Measurements from ENCODE around the gene AK3. TPM values are rescaled to one million over a fixed set of nuclear protein-coding genes. Genes with fewer than 3 reads are reported as not detected.

Gene AK3
- total RNA-seq, 1 donor from 2014 or later, result 69.8 TPM

DNA sequence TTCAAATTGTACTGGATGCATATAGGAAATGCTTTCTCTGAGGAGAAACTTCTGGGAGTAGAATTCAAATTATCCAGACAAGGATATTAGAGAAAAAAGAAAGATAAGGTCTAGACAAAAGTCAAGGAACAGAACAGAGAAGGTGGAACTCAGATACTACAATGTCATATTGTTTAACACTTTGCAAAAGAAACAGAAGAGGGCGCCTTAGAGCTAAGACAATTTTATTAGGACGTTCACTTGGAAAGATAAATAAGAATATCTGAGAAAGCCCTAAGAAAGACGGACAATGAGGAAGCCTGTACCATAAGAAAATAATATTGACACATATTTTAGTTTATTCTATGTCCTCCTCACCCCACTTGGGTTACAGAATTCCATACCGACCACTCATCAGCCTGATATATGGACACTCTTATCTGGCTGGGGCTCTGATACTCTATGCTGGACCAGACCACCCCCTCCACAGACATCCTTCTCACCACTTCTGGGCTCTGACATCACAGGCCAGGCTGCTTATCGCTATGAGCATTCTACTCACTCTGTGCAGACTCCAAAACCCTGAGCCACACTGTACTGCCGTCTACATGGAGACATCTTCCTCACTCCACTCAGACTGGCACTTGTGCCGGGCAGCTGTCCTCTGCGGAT lies 9.1 kb upstream of the AK3 start:
- no peak for DNase-seq (ENCODE audit: low spot score)

DNA sequence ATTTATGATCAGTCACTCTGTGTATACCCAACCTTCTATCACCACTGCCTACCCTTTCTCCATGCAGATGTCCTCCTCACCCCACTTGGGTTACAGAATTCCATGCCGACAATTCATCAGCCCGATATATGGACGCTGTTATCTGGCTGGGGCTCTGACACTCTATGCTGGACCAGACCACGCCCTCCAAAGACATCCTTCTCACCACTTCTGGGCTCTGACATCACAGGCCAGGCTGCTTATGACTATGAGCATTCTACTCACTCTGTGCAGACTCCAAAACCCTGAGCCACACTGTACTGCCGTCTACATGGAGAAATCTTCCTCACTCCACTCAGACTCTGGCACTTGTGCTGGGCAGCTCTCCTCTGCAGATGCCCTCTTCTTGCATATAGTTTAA lies 7.6 kb upstream of the AK3 start:
- DNase-seq (ENCODE audit: low spot score), result no peak

DNA sequence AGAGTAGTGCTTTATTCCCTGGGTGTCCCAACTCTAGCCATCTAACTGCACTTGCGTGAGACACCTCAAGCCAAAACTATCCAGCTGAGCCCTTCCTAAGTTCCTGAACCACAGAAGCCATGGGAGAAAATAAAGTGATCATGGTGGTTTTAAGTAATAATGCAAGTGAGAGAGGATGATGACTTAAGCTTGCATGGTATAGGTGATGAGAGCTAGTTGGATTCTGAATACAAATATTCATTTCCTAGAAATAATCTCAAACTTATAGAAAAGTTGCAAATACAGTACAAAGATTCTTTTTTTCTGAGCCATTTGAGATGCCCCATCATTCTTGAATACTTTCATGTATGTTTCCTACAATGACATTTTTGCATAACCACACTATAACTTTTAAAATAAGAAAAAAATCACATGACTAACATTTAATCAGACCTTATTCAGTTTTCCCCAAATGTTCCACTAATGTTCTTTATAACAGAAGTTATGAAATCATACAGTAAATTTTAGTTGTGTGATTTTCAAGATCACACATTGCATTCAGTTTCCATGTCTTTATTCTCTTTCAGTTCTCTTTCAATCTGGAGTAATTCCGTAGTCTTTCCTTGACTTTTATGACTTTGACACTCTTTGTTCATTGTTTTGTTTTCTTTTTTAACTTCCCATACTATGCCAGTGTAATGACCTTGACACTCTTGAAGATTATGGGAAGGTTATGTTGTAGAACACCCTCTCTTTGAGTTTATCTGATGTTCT lies 5.5 kb upstream of the AK3 start:
- no peak for DNase-seq (ENCODE audit: low spot score)

DNA sequence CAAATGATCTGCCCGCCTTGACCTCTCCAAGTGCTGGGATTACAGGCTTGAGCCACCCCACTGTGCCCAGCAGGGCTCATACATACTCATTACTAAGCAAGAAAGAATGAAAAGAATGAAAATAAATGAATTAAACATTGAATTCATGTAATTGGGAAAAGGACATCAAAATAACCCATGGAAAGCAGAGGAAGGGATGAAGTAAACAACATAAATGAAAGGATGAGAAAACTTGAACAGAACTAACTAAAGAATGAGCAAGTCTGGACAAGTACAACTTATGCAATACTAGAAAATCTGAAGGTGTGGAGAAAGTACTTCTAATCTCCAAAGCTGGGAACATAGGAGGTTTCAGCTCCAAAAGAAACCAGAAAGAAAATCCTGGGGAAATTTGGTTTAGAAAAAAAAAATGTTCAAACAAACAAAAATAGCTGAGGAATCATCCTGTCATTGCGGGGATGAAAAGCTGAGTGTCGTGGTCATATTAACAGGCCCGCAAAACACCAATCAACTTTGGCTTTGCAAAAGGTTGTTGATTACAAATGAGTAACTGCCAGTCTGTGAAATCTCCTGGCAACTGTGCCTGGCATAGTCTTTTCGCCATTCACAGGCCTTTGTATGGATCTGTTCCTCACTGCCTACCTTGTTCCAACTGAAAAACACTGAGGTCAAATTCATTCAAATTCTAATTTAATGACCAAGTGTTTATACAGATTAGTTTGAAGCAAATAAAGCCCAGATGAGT lies 2.3 kb upstream of the AK3 start:
- DNase-seq (ENCODE audit: low spot score), result no peak

DNA sequence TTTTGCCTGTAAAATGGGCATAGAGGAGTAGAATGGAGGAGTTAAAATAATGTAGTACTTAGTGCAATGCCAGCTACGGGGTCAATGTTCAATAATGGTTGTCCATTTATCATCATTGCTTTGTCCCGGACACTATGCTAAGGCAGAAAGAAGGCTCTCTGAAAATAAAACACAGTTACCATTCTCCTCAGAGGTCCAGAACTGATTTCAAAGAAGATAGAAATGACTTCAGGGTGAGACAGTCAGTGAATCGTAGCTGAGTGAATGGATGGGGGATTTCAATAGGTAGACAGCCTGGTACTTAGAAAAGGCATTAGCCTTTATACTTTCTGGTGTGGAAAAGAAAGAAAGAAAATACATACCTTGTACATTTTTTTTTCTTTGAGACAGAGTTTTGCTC lies 1.2 kb upstream of the AK3 start:
- no peak for DNase-seq (ENCODE audit: low spot score)

DNA sequence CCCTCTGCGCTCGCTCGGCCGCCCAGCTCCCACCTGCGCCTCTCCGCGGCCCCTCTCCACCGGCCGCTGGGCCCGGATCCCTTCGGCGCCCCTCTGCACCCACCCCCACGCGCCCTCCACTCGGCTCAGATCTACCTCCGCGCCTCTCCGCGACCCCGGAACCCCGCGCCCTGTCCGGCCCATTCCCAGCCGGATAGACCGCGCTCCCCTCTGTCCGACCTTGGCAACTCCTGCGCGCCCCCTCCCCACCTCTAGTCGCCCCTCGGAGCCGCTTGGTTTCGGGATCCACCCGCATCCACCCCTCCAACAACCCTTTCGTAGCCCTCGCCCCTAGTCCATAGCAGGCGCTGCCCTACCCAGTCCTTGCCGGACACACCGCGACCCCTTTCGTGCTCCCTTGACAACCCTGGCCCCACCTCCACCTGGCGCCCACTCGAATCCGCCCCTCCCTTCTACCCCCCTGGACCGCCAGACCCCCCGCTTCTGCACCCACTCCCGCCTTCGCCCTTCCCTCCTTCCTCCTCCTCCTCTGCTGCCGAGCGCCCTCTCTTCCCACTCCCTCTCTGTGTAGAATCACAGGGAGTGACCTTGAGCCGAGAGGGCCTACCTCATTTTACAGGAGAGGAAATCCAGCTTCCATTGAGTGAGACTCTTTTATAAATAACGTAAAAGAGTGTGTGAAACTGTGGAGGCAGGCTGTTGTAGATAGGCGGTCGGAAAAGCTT lies 525 bp upstream of the AK3 start:
- no peak for DNase-seq (ENCODE audit: low spot score)

DNA sequence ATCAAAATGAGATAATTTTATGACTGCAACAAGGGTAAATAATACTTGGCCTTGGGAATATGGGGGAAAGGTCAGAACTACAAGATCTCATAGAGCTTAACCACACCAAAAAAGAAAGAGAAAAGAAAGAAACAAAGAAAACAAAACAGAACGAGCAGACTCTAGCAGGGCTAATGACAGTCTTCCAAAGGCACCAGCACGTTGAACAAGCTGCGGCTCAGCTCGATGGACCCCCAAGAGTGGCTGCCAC lies 689 bp downstream of the AK3 start:
- no peak for DNase-seq (ENCODE audit: low spot score)

DNA sequence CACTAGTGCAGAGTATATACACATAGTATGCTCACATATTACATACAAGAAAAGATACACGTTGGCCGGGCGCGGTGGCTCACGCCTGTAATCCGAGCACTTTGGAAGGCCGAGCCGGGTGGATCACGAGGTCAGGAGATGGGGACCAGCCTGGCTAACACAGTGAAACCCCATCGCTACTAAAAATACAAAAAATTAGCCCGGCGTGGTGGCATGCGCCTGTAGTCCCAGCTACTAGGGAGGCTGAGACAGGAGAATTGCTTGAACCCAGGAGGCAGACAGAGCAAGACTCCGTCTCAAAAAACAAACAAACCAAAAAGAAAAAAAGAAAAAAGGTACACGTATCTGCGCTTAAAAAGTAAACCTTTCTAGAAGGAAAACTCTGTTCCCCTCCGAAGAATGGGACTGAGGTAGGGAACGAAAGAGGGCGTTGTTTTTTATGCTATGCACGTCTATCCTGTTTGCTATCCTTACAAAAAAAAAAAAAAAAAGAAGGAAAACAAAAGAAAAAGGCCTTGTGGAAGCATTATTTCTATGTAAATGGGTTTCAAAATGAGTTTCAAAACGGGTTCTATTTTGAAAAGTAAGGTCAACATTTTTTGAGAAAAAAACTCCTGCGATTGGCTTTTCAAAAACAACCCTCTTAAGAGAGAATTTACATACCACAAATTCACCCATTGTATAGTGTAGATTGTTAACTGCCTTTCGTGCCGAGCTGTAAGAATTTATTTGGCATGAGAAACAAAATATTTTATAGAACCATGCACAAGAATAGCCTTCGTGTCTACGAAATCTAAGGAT lies 1.2 kb downstream of the AK3 start:
- no peak for DNase-seq (ENCODE audit: low spot score)

DNA sequence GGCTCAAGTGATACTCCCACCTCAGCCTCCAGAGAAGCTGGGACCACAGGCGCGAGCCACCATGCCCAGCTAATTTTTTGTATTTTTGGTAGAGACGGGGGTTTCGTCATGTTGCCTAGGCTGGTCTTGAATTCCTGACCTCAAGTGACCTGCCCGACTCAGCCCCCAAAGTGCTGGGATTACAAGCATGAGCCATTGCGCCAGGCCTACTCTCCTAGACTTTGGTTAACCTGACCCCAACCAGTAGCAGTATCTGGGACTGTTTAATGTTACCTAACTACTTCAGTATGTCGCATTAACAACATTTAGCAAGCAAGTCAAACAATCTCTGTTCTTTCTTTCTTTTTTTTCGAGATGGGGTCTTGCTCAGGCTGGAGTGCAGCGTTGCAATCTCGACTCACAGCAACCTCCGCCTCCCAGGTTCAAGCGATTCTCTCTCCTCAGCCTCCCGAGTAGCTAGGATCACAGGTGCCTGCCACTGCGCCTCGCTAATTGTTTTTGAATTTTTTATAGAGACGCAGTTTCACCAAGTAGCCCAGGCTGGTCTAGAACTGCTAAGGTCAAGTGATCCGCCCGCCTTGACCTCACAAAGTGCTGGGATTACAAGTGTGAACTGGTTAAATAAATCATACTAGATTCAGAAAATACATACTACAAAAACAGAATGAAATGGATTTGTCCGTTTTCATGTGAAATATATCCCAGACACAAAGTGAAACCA lies 2.0 kb downstream of the AK3 start:
- DNase-seq (ENCODE audit: low spot score), result no peak

DNA sequence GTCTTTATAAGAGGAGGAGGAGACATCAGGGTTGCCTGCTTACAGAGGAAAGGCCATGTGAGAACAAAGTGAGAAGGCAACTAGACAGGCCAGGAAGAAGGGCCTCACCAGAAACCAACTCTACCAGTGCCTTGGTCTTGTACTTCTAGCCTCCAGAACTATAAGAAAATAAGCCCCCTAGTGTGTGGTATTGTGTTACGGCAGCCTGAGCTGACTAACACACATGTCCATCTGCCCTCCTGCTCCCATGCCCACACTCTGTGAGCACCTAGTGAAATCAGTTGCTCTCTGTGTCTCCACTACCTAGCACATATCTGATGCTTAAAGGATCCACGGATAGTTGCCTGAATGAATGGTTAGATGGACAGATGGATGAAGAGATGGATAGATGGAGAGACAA lies 6.9 kb downstream of the AK3 start:
- DNase-seq (ENCODE audit: low spot score), result no peak

DNA sequence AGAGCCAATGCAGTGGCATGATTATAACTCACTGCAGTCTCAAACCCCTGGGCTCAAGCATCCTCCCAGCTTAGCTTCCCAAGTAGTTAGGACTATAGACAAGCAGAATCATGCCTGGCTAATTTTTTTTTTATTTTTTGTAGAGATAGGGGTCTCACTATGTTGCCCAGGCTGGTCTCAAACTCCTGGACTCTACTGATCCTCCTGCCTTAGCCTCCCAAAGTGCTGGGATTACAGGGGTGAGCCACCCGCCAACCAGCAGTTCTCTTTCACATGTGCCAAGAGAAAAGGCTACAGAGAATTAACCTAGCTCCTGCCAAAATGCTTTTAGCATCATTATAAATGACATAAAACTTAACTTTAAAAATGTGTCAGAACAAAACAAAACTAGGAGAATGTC lies 8.1 kb downstream of the AK3 start:
- no peak for DNase-seq (ENCODE audit: low spot score)

DNA sequence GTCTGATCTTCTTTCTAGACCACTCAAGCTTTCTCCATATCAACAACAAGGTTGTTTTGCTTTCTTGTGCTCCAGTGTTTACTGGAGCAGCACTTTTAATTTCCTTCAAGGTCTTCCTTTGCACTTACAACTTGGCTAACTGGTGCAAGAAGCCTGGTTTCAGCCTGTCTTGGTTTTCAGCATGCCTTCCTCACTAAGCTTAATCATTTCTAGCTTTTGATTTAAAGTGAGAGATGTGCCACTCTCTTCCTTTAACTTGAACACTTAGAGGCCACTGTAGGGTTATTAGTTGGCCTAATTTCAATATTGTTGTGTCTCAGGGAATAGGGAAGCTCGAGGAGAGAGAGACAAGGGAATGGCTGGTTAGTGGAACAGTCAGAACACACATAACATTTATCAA lies 13.4 kb downstream of the AK3 start:
- DNase-seq (ENCODE audit: low spot score), result no peak

DNA sequence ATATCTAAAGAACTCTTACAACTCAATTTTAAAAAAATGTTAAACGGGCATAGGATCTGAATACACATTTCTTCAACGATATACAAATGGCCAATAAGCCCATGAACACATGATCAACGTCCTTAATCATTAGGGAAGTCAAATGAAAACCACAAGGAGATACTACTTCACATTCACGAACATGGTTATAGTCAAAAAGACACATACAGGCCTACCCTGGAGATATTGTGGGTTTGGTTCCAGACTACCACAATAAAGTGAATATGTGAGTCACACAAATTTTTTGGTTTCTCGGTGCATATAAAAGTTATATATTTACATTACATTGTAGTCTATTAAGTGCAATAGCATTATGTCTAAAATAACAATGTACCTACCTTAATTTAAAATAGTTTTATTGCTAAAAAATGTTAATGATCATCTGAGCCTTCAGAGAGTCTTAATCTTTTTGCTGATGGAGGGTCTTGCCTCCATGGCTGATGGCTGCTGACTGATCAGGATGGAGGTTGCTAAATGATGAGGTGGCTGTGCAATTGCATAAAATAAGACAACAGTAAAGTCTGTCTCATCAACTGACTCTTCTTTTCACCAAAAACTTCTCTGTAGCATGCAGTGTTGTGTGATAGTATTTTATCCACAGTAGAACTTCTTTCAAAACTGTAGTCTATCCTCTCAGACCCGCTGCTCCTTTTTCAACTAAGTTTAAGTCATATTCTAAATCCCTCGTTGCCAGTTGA lies 15.1 kb downstream of the AK3 start:
- no peak for DNase-seq (ENCODE audit: low spot score)

DNA sequence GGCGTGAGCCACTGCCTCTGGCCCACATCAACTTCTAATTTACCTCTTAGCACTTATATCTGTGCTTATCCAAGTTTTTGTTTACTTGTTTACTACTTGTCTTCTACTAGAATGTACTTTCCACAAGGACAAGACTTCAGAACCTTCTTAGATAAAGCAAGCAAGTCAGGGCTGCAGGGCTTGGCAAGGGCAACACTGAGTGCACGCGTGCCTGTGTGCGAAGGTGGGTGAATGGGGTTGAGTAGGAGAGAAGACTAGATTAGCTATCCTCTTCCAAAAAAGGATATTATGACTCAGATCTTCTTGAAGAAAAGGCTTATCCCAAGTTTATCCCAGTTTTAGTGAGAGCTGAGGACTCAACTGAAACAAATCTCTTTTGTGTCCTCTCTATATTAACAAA lies 19.3 kb downstream of the AK3 start:
- DNase-seq (ENCODE audit: low spot score), result no peak

DNA sequence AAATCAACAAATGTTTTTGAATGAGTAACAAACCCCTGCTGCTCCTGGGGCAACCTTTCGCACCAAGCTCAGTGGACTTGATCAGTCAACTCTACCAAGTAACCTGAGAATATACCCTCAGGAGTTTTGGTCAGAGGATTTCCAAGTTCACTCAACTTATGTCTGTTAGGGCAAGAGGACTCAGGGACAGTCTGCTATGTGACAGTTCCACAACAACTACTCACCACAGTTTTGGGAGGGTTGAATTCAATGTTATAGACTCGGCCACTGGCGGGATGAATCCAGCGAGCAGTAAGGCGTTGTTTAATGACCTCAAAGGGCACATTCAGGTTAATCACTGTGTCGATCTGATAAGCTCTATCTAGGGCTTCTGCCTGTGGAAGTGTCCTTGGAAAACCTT lies 22.1 kb downstream of the AK3 start:
- DNase-seq (ENCODE audit: low spot score), result no peak

DNA sequence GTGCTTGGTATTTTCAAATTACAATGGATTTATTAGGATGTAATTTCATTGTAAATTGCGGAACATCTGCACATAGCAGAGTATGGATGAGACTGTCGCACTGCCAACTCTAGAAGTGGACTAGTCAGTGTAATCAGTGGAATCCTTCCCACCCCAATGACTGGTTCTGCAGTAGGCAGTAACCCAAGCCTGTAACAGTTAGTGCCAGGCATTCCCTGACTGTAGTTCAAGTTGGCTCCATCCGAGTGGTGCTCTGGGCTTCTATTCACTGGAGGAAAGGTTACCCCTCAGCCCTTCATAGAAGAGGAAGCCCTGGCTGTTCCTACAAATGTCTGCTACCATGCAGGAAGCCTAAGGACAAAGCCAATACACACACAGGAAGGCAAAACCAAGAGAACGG lies 23.2 kb downstream of the AK3 start:
- DNase-seq (ENCODE audit: low spot score), result no peak

DNA sequence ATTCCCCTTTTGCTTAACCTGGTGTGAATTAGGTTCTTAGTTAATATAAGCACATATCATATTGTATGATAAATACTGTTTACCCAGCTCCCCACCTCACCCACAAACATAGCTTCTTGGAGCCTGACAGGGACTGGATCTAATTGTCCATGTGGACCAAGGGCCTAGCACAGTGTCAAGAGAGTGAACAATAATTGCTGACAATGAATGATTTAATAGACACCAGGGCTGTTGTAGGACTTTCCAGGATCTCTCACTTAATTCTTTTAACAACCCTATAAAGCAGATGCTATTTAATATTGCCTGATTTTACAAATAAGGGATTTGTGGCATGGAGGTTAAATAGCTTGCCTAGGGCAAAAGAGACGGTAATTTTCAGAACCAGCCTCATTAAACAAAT lies 24.8 kb downstream of the AK3 start:
- DNase-seq (ENCODE audit: low spot score), result no peak

DNA sequence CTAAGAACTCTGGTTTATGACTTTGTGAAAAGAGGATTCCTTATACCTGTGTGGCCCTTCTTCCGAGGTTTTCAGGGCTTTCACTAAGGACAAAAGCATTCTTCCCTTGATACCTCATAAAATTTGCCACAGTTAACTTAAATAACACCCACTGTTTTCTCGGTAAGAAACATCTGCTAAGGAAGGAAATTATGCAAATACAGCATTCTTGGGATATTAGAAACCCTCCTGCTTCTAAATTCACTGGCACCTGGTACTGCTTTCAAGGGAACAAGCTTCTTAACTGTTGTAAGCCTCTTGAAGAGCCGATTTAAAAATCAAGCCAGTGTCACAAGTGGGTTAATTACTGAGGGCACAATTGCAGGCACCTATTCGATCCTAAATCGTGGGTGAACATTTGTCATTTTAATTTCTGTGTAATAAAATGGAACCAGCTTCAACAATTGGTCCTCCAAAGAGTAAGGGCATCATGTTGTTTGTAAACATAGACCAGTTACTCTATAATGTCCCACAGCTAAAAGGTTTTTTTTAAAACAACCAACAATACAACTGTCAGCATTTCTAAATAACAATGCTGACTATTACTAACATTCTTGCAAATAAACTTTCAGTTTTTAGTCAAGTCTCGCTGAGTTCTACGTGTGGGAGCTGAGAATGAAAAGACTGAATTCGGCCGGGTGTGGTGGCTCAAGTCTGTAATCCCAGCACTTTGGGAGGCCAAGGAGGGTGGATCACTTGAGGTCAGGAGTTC lies 26.6 kb downstream of the AK3 start:
- no peak for DNase-seq (ENCODE audit: low spot score)

DNA sequence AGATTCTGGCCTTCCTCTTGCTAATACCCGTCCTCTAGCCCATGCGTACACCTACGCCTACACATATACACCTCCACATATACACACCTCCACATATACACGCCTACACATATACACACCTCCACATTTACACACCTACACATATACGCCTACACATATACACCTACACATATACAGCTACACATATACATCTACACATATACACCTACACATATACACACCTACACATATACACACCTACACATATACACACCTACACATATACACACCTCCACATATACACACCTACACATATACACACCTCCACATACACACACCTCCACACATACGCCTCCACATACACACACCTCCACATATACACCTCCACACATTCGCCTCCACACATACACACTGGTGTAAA lies 27.2 kb downstream of the AK3 start:
- DNase-seq (ENCODE audit: low spot score), result no peak

All from mesenteric fat pad (tissue), 1 donor.